Gastrocnemius medialis (tissue), 4 donors: ENCODE data around the gene ZFP1.

Experiments
- CTCF ChIP-seq, 5 experiments: fragments of 450-650 bp in 3 of 5; fragments of 200-600 bp in 2 of 5; sonication (generic) in 2 of 5; IDR thresholded peaks in 4 of 5; conservative IDR thresholded peaks in 1 of 5; 1 replicate in 4 of 5; 2 replicates in 1 of 5; pipeline ENCODE4 v1.5.1; 2016 to 2019; ENCODE audit warnings: antibody characterized with exemption in 5 of 5, mild to moderate bottlenecking in 3 of 5, moderate library complexity in 3 of 5
- POLR2A ChIP-seq, 2 donors: fragments of 450-650 bp; IDR thresholded peaks; one replicate each; pipeline ENCODE4 v1.6.1; 2017; ENCODE audit warnings: antibody characterized with exemption in 2 of 2, mild to moderate bottlenecking in 2 of 2, moderate library complexity in 2 of 2

GRCh38 chr16:75176926-75177325 lies 28.6 kb downstream of the ZFP1 start:
- TF ChIP-seq CTCF (IDR thresholded peaks at IDR 0.05 in 4 of 5, conservative IDR thresholded peaks at IDR 0.05 in 1 of 5), result no peak
- no peak for TF ChIP-seq POLR2A (IDR thresholded peaks at IDR 0.05)
